HepG2 (cell line): ENCODE measurements around the gene KDM6B.

ENCODE experiments used
- HDAC6 ChIP-seq: fragments of 200-600 bp; sonication (generic); IDR thresholded peaks from 2 replicates; pipeline ENCODE4 v1.7.0; 2017; ENCODE audit warnings: mild to moderate bottlenecking, antibody characterized with exemption, low read length, low read depth
- YY1 ChIP-seq: IDR thresholded peaks from 2 replicates; pipeline ENCODE4 v1.6.1; 2011; ENCODE audit warnings: low read length, low read depth, moderate library complexity, mild to moderate bottlenecking; ENCODE audit not compliant: insufficient read depth, insufficient replicate concordance
- ZNF253 ChIP-seq: sonication (generic); formaldehyde crosslinking; IDR thresholded peaks from 2 replicates; pipeline ENCODE4 v1.8.0; 2022; ENCODE audit warnings: mild to moderate bottlenecking, missing genetic modification reagents, borderline replicate concordance
- ZNF263 ChIP-seq: sonication (generic); formaldehyde crosslinking; IDR thresholded peaks from 2 replicates; pipeline ENCODE4 v1.4.0; 2020; ENCODE audit warnings: missing genetic modification reagents
- TF ChIP-seq, protein P1 (sequence below): IDR thresholded peaks from 2 replicates; pipeline ENCODE4 v1.6.1; 2012; ENCODE audit warnings: low read depth, low read length, improper control_type of control experiment
- TF ChIP-seq, protein P2 (sequence below): sonication (generic); formaldehyde crosslinking; IDR thresholded peaks from 2 replicates; pipeline ENCODE4 v1.5.0; 2020; ENCODE audit warnings: mild to moderate bottlenecking, missing genetic modification reagents, moderate library complexity
- TF ChIP-seq, protein P3 (sequence below): sonication (generic); formaldehyde crosslinking; IDR thresholded peaks from 2 replicates; pipeline ENCODE4 v1.4.0; 2020; ENCODE audit warnings: mild to moderate bottlenecking, missing genetic modification reagents

DNA sequence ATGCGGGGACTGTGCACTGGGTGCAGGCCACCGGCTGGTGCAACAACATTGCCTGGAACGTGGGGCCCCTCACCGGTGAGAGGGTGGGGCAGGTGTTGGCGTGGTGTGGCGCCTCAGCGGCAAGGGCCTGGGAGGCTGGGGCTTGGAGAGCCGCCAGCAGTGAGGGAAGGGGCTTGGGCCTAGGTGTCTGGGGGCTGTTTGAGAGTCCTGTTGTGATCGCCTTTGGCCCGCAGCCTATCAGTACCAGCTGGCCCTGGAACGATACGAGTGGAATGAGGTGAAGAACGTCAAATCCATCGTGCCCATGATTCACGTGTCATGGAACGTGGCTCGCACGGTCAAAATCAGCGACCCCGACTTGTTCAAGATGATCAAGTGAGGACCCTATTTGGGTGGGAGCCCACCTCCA, 18.2 kb downstream of the KDM6B start:
- TF ChIP-seq YY1: no peak
- TF ChIP-seq HDAC6: no peak
- TF ChIP-seq ZNF263: no peak
- TF ChIP-seq, protein P1, sequence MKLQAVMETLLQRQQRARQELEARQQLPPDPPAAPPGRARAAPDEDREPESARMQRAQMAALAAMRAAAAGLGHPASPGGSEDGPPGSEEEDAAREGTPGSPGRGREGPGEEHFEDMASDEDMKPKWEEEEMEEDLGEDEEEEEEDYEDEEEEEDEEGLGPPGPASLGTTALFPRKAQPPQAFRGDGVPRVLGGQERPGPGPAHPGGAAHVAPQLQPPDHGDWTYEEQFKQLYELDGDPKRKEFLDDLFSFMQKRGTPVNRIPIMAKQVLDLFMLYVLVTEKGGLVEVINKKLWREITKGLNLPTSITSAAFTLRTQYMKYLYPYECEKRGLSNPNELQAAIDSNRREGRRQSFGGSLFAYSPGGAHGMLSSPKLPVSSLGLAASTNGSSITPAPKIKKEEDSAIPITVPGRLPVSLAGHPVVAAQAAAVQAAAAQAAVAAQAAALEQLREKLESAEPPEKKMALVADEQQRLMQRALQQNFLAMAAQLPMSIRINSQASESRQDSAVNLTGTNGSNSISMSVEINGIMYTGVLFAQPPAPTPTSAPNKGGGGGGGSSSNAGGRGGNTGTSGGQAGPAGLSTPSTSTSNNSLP: no peak
- TF ChIP-seq, protein P2, sequence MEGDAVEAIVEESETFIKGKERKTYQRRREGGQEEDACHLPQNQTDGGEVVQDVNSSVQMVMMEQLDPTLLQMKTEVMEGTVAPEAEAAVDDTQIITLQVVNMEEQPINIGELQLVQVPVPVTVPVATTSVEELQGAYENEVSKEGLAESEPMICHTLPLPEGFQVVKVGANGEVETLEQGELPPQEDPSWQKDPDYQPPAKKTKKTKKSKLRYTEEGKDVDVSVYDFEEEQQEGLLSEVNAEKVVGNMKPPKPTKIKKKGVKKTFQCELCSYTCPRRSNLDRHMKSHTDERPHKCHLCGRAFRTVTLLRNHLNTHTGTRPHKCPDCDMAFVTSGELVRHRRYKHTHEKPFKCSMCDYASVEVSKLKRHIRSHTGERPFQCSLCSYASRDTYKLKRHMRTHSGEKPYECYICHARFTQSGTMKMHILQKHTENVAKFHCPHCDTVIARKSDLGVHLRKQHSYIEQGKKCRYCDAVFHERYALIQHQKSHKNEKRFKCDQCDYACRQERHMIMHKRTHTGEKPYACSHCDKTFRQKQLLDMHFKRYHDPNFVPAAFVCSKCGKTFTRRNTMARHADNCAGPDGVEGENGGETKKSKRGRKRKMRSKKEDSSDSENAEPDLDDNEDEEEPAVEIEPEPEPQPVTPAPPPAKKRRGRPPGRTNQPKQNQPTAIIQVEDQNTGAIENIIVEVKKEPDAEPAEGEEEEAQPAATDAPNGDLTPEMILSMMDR (CRISPR knock-in tag): no peak
- TF ChIP-seq ZNF253: no peak
- TF ChIP-seq, protein P3, sequence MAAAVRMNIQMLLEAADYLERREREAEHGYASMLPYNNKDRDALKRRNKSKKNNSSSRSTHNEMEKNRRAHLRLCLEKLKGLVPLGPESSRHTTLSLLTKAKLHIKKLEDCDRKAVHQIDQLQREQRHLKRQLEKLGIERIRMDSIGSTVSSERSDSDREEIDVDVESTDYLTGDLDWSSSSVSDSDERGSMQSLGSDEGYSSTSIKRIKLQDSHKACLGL (CRISPR knock-in tag): no peak
